Stimulated activated CD8-positive, alpha-beta memory T cell treated with anti-CD3 and anti-CD28 coated beads, Interleukin-15, amount 100 ng/mL, for 1 hour (primary cell): ENCODE measurements around the gene RBM26.

Experiments used
- DNase-seq: peaks from one replicate; pipeline ENCODE4 v3.0.0-alpha.2; 2020; ENCODE audit warnings: low read depth

Gene RBM26

GRCh38 chr13:79405831-79406596 is at the start of gene RBM26:
RBM26 (minus strand) TSS chr13:79406255; CDS start chr13:79405774, 481 bp downstream.
- peak; percentile 86 for DNase-seq

- no peak for DNase-seq
These were observed 49.3 kb upstream of the RBM26 start for GRCh38 chr13:79455331-79455730.

- DNase-seq: no peak
These were observed 46.3 kb upstream of the RBM26 start for GRCh38 chr13:79452239-79452913.

- DNase-seq: peak; percentile 73
These were observed 45.5 kb upstream of the RBM26 start for GRCh38 chr13:79451500-79451962.

GRCh38 chr13:79450110-79450509 is 44.1 kb upstream of the RBM26 start:
- DNase-seq: no peak

GRCh38 chr13:79448413-79448812 is 42.4 kb upstream of the RBM26 start:
- no peak for DNase-seq

GRCh38 chr13:79447741-79448140 is 41.7 kb upstream of the RBM26 start:
- no peak for DNase-seq

GRCh38 chr13:79447141-79447540 is 41.1 kb upstream of the RBM26 start:
- no peak for DNase-seq

GRCh38 chr13:79445968-79446645 is 40.1 kb upstream of the RBM26 start:
- no peak for DNase-seq

- no peak for DNase-seq
These were observed 36.7 kb upstream of the RBM26 start for GRCh38 chr13:79442706-79443105.

GRCh38 chr13:79442221-79442620 is 36.2 kb upstream of the RBM26 start:
- no peak for DNase-seq

GRCh38 chr13:79440958-79441528 is 35.0 kb upstream of the RBM26 start:
- no peak for DNase-seq

- no peak for DNase-seq
These were observed 33.2 kb upstream of the RBM26 start for GRCh38 chr13:79439275-79439674.

- no peak for DNase-seq
These were observed 29.5 kb upstream of the RBM26 start for GRCh38 chr13:79435561-79435990.

- no peak for DNase-seq
These were observed 28.5 kb upstream of the RBM26 start for GRCh38 chr13:79434556-79434955.

- DNase-seq: no peak
These were observed 26.9 kb upstream of the RBM26 start for GRCh38 chr13:79432992-79433391.

- no peak for DNase-seq
These were observed 26.0 kb upstream of the RBM26 start for GRCh38 chr13:79432086-79432485.

GRCh38 chr13:79429309-79429708 is 23.3 kb upstream of the RBM26 start:
- no peak for DNase-seq

GRCh38 chr13:79427883-79428282 is 21.8 kb upstream of the RBM26 start:
- DNase-seq: no peak

- no peak for DNase-seq
These were observed 21.2 kb upstream of the RBM26 start for GRCh38 chr13:79427265-79427664.

GRCh38 chr13:79423801-79424642 is 18.0 kb upstream of the RBM26 start:
- no peak for DNase-seq

GRCh38 chr13:79423340-79423739 is 17.3 kb upstream of the RBM26 start:
- no peak for DNase-seq
